PFSK-1 (cell line): ENCODE measurements around the gene PPM1L.

ENCODE experiments used
- FOXP2 ChIP-seq: optimal IDR thresholded peaks from 2 replicates; pipeline ENCODE3; 2011; ENCODE audit warnings: borderline replicate concordance, control low read depth, inconsistent platforms; ENCODE audit not compliant: insufficient read depth; ENCODE audit errors: extremely low read length, extremely low read depth
- POLR2AphosphoS5 ChIP-seq: IDR thresholded peaks from 2 replicates; pipeline ENCODE4 v1.6.1; 2012; ENCODE audit warnings: low read depth, mild to moderate bottlenecking, control low read depth, low read length, moderate library complexity
- SIN3A ChIP-seq: IDR thresholded peaks from 2 replicates; pipeline ENCODE4 v1.6.1; 2012; ENCODE audit warnings: mild to moderate bottlenecking, low read length, moderate library complexity, borderline replicate concordance; ENCODE audit not compliant: insufficient read depth
- TAF1 ChIP-seq: IDR thresholded peaks from 2 replicates; pipeline ENCODE4 v1.6.1; 2012; ENCODE audit warnings: low read length, control low read depth, borderline replicate concordance; ENCODE audit not compliant: insufficient read depth
- TF ChIP-seq, protein P1 (sequence below), 2 experiments: IDR thresholded peaks; 2 replicates each; pipeline versions ENCODE4 v1.6.1 to v1.8.0; 2011 to 2012; ENCODE audit warnings: low read depth in 2 of 2, low read length in 2 of 2, control low read depth in 1 of 2, inconsistent platforms in 1 of 2, mild to moderate bottlenecking in 1 of 2, moderate library complexity in 1 of 2; ENCODE audit not compliant: insufficient read depth in 1 of 2

The PPM1L gene

DNA sequence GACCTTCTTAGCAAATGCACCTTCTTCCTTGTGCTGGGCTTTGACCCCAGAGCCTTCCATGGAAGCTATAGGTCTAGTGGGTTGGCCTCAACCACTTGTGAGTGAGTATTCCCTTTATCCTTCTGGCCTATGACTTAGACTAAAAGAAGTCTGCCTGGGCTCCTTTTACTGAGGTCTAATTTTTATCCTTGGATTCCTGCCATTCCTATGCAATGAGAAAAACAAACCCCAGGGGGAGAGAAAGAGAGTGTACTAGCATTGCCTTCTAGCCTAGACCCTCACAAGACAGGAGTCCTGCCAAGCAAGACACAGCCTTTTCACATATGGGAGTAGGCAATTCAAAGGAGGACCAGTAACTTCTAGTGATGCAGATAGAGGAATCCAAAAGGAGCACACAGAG lies 155.4 kb downstream of the PPM1L start:
- TF ChIP-seq, protein P1, sequence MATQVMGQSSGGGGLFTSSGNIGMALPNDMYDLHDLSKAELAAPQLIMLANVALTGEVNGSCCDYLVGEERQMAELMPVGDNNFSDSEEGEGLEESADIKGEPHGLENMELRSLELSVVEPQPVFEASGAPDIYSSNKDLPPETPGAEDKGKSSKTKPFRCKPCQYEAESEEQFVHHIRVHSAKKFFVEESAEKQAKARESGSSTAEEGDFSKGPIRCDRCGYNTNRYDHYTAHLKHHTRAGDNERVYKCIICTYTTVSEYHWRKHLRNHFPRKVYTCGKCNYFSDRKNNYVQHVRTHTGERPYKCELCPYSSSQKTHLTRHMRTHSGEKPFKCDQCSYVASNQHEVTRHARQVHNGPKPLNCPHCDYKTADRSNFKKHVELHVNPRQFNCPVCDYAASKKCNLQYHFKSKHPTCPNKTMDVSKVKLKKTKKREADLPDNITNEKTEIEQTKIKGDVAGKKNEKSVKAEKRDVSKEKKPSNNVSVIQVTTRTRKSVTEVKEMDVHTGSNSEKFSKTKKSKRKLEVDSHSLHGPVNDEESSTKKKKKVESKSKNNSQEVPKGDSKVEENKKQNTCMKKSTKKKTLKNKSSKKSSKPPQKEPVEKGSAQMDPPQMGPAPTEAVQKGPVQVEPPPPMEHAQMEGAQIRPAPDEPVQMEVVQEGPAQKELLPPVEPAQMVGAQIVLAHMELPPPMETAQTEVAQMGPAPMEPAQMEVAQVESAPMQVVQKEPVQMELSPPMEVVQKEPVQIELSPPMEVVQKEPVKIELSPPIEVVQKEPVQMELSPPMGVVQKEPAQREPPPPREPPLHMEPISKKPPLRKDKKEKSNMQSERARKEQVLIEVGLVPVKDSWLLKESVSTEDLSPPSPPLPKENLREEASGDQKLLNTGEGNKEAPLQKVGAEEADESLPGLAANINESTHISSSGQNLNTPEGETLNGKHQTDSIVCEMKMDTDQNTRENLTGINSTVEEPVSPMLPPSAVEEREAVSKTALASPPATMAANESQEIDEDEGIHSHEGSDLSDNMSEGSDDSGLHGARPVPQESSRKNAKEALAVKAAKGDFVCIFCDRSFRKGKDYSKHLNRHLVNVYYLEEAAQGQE (IDR thresholded peaks at IDR 0.05; ENCODE audit: insufficient read depth in 1 of 2, low read depth in 2 of 2, low read length in 2 of 2) = no peak
- TF ChIP-seq SIN3A (no peak), FOXP2 (no peak), TAF1 (no peak), POLR2AphosphoS5 (no peak)

DNA sequence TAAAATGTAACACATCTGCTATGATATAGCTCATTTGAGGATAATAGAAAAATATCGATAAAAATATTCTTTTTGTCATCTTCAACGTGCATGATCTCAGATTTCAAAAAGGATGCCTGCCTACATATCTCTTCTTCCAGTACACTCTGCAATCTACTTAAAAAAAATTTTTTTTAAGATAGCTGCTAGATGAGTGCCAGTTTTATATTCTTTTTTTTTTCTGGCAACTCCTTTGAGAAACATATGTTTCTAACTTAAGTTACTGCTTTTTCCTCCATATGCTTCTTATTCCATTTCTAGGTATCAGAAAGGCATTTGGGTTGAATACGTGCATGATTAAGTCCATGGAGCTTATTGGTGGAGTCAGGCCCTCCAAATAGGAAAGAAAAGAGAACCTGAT lies 160.4 kb downstream of the PPM1L start:
- TF ChIP-seq SIN3A (no peak), TAF1 (no peak), POLR2AphosphoS5 (no peak), FOXP2 (no peak)
- TF ChIP-seq, protein P1 (IDR thresholded peaks at IDR 0.05; ENCODE audit: insufficient read depth in 1 of 2, low read depth in 2 of 2, low read length in 2 of 2) = no peak

GRCh38 chr3:160919942-160920341 lies 163.9 kb downstream of the PPM1L start:
- TF ChIP-seq SIN3A (no peak), TAF1 (no peak), FOXP2 (no peak), POLR2AphosphoS5 (no peak)
- TF ChIP-seq, protein P1 (IDR thresholded peaks at IDR 0.05; ENCODE audit: insufficient read depth in 1 of 2, low read depth in 2 of 2, low read length in 2 of 2) = no peak

GRCh38 chr3:160921020-160921635 lies 165.1 kb downstream of the PPM1L start:
- TF ChIP-seq TAF1 = no peak
- no peak for TF ChIP-seq SIN3A
- TF ChIP-seq POLR2AphosphoS5 = no peak
- TF ChIP-seq, protein P1 (IDR thresholded peaks at IDR 0.05; ENCODE audit: insufficient read depth in 1 of 2, low read depth in 2 of 2, low read length in 2 of 2) = no peak

- TF ChIP-seq POLR2AphosphoS5 = no peak
- TF ChIP-seq TAF1 = no peak
- TF ChIP-seq SIN3A = no peak
- TF ChIP-seq, protein P1 (IDR thresholded peaks at IDR 0.05; ENCODE audit: insufficient read depth in 1 of 2, low read depth in 2 of 2, low read length in 2 of 2) = no peak
- no peak for TF ChIP-seq FOXP2
Measured at GRCh38 chr3:160924776-160925175, 168.7 kb downstream of the PPM1L start.
